NCI-H1436 (cell line): Measurements from ENCODE around the gene ACOX2.
A peak's percentile ranks its signal among the peaks of the same experiment; 100 is the strongest.

Experiments
- DNase-seq: peaks from one replicate; lab custom pipeline; 2025; lab: John Stamatoyannopoulos, UW

ACOX2 gene

DNA sequence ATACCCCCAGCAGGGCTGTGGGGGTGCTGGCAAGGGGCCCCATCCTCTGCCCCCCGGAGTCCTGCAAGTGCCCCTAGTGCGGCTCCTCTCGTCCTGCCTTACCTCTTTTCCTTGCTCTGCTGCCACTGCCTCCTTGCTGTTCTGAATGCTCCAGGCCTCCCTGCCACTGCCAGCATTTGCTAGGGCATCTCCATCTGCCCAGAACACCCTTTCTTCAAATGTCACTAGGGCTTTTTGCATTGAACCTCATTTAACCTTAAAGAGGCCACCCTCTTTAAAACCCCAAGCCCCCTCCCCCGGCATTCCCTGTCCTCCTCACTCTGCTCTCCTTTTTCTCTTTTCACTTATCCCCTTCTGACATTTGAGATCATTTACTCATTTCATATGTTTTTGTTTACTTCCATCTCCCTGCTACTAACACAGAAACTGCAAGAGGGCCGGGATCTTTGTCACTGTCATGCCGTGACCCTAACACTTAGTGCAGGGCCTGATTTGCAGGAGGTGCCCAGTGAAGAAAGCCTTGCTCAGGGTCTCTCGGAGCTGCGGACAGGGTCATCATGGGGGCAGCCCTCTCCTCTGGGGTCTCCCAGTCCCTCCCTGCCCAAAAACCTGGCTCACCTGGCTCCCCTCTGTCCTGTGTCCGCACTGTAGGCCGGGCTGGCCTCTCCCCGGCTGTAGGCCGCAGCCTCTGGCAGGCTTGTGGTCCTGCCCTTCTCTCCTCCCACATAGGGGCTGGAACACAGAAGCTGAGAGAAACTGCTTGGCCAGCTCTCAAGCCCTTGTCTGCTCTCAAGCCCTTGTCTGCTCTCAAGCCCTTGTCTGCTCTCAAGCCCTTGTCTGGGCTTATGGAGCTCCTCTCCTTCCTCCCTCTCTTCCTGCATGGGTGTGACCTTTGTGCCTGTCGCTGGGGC lies at the start of gene ACOX2:
Gene ACOX2 (minus strand): TSS at position 690 of the 911 bp plus-strand sequence. CDS start 2,084 bp downstream, outside the sequence.
- no peak for DNase-seq

DNA sequence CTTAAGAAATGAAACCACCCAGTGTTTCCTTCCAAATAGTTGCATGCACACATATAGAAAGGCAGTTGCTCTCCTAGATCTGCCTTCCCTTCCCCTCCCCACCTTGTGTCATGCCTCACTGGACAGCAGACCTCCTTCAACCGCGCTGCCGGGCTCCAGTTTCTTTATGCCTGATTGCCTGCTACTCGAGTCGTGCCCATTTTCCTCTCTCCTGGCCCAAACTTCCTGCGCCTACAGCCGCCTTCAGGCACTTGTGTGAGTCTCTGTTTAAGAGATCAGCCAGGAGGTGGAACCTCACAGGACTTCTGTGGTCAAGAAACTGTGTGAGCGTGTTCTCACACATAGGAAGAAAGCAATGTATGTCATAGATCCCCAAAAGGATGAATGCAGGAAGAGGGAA lies 49.0 kb upstream of the ACOX2 start:
- DNase-seq, result no peak

DNA sequence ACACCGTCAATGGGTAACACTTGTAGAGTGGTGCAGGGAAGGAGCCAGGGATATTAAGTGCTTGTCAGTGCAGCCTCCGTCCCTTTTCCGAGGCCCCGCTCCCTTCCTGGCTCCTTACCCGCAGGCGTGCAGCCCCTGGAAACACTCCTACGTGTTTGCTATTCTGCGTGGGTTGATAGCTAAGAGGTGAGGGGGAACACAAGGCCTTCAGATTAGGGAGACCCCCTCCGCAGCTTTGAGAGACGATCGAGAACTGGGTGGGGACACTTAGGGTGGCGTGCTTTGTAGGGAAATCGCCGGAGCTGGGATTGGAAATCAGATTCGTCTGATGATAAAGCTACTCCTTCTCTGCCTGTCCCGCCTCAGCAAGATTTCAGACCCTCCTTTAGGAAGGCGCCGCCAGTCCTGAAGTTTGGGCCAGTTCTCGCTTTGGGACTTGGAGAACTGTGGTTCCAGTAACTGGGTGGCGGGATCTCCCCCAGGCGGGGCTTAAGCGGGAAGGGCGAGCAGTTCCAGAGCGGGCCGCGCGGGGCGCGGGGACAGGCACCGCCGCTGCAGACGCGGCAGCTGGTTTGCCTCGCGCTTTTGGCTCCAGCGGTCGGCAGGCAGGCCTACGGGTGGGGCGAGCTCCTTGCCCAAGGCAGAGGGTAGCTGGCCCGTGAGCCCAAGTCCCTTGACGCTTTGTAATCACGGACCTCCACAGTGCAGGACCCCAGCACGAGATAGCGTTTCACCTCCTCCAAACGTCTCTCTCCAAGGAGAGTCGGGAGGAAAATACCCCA lies 48.2 kb upstream of the ACOX2 start:
- peak; percentile 36 for DNase-seq

DNA sequence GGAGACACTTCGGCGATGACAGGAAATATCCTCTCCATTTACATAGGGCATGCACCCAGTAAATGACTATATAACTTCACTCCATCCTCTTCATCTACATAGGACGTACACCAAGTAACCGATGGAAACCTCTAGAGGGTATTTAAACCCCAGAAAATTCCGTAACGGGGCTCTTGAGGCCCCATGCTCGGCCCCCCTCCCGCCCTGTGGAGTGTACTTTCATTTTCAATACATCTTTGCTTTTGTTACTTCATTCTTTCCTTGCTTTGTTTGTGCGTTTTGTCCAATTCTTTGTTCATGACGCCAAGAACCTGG lies 47.7 kb upstream of the ACOX2 start:
- DNase-seq, result no peak

DNA sequence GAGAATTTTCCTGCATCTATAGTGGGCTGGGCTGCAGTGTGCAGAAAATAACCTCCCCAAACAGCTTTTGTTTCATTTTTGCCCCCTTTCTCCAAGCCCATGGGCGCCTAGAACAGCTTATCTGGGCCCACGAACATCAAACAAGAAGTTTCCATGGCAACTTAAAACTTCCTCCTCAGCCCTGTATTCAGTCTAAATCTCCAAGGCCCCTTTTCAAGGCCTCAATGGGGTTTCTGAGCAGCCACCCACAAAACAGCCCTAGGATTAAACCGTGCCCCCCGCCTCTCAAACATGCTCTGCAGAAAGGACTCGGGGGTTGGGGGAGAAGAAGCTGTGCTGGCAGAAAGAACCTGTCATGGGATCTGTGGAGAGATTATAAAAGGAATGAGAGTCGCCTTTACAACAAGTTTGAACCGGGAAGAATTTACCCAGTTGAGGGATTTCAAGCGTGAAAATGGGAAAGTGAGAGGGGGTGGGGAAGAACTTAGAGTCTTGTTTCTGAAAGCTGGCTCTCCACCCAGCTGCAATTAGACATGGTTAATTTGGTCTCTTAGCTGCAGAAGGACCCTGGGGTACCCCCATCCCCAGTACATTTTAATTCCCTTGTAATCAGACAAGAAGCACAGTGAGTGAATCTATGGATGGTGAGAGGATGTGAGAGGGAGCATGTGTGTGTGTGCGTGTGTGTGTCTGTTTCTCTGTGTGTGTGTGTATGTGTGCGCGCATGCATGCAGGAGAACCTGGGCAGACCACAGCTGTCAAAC lies 44.5 kb upstream of the ACOX2 start:
- DNase-seq, result no peak

DNA sequence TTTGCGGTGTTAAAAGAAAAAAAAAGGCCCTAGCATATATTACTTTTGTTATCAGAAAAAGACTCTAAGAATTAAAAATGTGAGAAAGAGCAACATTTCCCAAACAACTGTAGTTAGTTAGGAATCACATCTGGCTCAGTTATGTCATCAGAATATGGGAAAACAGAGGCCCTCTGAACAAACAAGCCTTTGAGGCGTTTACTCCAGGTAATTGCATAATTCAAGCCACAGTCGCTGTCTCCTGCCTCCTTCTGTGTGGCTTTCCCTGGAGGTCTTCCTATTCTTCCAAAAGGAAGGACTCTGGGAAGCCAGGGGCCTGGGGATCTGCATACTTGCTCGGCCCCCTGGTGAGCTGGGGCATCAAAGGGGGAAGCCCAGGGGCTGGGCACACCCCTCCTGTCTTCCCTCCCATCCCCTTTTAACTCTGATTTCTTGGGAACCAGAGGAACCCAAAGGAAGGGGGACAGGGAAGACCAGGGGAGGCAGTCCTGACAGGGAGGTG lies 43.9 kb upstream of the ACOX2 start:
- no peak for DNase-seq

DNA sequence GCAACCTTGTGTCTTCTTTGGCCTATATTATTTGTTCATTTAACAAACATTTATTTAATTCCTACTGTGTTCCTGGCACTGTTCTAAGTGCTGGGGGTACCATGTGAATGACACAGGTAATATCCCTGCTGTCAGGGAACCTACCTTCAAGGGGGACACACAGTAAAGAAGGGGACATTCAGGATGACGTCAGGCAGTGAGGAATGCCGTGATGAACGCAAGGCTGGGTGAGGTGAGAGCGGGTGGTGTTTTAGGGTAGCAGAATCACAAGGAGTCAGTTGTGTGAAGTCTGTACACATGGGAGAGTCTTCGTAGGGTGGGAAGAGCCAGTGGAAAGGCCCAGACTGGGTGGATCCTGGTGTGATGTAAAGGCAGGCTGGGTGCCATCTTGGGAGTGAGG lies 41.9 kb upstream of the ACOX2 start:
- no peak for DNase-seq

DNA sequence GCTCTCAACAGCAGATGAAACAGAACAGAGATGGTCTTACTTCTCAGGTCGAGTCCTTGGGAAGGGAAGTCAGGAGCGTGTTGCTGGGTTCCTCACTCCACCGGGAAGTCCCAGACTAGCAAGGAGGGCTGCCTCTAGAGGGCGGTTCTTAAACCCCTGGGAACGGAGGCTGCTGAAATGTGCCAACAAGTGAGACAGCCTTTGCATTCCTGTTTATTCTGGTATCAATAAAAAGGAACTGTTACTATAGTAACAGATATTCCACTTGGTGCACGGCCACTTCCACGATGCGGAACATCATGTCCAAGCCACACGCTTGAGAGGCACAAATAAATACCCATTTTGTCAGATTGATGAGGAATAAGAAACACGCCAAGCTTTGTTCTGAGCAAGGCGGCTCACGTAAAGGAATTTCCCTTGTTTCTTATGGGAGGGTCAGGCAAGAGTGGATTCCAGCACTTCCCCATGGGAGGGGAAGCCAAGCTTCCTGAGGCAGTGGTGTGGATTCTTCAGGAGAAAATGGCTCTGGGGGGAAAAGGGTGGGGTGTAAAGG lies 40.4 kb upstream of the ACOX2 start, which contains the start of gene FAM107A:
Gene FAM107A (minus strand): TSS at position 123 of the 553 bp plus-strand sequence. CDS start 7,531 bp downstream, outside the sequence.
- DNase-seq, result no peak

DNA sequence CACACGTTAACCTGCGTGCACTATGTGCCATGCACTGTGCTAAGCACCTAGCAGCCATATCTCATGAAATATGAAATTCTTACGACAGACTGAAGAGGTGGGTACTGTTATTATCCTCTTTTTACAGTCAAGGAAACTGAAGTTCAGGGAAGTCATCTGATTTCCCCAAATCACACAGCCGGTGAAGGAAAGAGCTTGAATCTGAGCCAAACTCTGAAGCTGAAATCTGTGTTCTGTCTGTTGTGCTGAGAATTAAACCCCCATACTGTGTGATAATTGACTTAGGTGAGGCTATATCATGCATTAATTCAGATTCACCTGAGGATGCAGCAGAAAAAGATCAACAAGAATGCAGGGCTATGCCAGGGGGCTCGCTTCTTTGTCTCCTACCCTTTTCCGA lies 39.7 kb upstream of the ACOX2 start:
- no peak for DNase-seq

DNA sequence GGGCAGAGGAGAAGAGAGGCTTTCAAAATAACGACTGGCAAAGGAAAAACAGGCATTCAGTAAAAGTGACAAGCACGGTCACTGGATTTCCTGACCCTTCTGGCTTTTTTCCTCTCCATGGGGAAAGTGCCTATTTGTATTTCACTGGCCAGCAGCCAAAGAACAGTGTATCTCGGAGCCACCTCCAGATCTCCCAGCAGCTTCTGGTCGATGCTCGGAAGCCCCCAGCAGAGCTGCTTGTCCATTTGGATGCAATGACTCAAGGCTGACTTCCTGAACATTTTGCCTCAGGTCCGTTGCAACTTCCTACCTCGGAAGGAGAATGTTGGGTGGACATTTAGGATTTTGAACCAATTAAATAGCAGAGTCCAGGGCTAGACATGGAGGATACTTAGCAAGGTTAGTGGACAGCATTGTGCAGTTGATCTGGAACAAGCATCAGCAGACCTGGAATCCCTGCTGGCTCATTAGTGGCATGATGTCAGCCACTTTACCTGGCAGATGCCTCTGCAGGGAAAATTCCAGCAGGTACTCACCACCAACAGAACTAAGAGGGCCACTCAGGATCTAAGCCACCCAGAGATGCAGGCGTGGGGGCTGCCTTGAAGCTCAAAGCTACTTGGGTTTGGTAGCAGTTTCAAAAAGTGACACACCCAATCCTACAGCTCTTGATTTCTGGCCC lies 39.1 kb upstream of the ACOX2 start:
- DNase-seq, result no peak

DNA sequence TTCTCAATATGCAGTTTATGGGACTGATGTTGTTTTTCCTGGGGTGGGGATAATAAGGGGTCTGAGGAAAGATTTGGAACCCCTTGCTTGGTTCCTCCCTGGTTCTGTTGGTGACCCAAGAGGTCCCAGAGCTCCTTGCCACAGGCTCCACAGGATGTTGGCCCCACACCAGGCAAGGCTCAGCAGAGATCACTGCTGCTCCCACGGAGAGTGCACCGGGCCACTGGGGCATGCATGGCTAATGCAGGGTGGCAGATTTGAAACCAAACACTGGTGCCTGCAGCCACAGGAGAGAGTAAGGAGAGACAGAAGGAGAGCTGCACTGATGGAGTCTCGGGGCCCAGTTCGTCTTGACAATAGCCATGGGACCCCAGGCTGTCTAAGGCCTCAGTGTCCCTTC lies 37.7 kb upstream of the ACOX2 start:
- no peak for DNase-seq

DNA sequence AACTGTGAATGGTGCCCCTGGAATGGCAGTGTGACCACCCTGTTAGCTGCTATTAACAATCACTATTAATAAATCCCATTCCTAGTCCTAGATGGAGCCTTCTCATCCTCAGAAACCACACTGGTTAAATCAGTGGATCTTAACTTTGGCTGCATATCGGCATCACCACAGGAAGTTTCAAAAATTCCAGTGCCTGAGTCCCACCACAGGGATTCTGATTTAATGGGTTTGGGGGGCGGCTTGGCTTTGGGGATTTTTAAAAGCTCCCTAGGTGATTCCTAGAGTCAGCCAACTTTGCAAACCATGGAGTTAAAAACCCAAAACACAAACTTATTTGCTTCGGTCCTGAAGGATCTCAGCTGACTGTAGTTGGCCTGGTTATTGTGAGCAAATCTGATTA lies 37.1 kb upstream of the ACOX2 start:
- no peak for DNase-seq

DNA sequence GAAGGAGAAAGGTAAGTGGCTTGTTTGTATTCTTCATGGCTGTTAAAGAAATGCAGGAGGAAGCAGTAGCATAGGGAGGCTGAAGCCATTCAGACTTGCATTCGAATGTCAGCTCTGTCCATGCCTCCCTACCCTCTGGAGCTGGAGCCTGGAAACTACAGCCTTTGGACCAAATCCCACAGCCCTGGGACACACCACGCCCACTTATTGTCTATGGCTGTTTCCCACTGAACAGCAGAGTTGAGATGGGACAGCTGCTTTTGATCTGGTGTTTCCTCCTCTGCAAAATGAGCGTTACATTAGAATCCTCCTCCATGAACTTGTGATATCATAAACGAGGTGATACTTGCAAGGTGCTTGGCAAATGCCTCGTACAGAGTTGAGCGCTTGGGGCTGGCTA lies 36.6 kb upstream of the ACOX2 start:
- no peak for DNase-seq

DNA sequence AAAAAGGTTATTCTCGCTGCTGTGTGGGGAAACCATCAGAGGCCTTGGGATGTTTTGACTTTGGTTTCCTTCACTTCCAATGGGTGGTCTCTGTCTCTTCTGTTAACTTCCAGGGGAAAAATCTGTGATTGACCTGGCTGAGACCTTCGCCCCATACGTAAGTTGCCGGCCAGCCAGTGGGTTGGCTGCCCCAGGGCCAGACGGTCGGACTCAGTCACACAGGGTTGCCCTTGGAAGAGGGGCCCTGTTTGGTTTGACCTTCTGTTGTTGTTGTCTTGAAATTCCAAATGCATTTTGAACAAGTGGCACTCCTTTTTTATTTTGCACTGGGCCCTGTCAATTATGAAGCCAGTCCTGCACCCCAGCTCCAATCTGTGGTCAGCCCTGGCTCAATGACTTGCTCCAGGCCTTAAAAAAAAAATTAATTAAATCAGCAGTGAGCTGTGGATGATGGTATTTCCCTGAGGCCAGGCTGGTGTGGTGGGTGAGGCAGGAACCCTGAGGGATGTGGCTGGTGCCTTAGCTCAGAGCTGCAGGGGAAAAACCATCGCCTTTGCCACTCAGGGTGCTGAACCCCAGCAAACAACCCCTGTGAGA lies 35.7 kb upstream of the ACOX2 start:
- no peak for DNase-seq

DNA sequence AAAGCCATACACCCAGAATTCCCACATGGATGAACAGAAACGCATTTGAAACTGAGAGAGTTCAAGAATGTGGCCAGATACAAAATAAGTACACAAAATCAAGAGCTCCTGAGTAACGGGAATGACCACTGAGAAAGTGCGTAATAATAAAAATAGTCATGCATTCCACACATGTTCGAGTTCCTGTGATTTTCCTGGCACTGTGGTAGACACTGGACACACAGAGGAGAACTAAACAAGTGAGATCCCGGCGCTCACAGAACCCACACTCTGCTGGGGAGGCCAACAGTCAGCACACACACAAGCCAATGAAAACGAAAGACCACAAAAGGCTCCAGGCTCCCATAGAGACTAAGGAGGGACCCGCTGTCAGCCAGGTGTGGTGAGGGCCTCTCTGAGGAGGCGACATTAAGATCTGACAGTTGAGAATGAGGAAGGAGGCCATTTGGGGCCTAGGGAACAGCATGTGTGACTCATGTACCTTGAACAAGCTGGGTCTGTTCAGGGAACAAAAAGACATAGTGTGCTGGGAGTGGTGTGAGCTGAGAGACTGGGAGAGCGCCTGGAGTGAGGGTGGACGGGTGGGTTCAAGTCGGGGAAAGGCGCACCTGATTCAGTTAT lies 35.1 kb upstream of the ACOX2 start:
- no peak for DNase-seq

DNA sequence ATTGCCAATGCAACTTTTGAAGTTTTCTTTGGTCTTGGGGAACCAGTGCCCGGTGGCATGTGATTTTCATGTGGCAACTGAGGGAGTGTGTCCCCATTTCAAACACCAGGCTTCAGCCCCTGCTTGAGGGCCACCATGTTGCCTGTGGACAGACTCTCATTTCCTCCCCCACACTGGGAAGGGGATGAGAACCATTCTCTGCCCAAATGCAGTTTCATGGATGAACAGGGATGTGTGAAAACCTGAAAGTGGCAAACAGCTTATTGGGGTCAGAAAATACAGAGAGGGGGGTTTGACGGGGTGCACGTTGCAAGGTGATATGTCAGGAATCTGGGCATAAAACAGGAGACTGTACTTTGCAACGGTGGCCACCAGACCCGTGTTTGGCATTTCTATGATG lies 33.9 kb upstream of the ACOX2 start:
- DNase-seq, result no peak

DNA sequence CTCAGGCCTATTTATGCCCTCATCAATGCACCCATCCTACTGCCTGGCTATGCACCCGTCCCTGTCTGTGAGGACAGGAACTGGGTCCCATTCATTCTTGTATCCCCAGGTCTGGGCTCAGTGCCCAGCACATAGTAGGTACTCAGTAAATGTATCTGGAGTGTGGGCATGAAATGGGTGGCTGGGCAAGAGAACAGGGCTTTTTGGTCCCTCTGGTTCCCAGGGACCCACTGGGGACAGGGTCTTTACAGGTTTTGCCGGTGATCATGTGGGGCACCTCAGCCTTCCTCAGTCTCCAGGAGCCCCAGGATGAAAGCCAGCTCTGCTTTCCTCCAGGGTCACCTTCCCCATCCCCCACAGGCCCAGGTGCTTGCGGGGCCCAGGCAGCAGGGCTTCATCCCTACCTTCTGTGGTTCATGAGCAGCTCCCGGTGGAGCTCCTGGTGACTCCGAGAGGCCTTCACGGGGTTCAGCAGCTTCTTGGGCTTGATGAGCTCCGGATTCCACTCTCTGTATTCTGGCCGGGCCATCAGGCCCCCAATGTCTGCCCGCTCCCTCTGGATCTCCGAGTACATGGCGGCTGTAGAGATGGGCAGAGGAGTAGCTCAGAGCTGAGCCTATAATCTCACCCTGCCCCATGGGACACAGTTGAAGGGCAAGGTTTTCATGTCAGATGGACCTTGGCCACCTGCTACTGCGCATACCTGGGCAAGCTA lies 32.5 kb upstream of the ACOX2 start:
- no peak for DNase-seq

DNA sequence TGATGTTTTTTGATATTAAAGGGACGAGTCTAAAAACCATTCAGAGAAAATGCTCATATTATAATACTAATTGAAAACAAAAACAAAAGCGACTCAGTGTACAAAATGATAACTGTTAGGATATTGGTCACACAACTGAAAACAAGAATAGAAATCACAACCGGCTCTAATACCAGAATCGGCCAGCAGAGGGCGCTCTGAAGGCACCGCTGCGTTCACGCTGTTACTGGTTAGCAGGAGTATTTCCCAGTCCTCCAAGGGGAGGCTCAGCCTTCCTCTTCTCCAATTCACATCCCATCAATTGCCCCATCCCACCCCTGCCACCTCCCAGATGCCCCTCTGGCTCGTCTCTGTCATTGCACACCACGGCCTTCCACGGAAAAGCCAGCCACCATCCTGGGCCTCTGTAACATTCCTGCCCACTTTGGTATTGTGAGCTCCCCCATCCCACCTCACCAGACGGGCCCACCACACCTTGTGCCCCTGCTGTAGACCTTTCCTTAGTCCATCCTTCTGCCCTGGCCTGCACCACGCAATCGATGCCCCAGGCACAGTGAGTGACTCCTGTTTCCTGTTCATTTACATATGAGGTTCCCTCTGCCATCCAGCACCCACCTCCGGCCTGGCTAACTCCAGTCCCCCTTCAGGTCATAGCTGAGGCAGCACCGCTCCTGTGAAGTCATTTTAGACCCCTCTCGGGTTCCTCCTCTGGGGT lies 31.7 kb upstream of the ACOX2 start:
- DNase-seq, result no peak

DNA sequence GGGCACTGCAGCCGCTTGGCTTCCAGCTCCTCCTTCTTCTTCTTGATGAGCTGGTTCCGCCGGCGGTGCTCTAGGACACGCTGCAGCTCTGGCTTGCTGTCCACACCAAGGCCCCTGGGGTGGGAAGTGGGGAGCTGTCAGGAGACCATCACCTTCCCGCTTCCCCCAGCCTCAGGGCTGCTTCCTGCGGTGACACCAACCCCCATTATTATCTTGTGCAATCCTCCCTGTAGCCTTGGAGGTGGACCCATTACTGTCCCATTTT lies 30.2 kb upstream of the ACOX2 start:
- no peak for DNase-seq
